CD4-positive, alpha-beta T cell treated with Interleukin-2 at 100 ng/mL for 4 hours (primary cell): Measurements from ENCODE around the gene RSPH1.

Experiments
- DNase-seq: peaks from one replicate; pipeline ENCODE4 v3.0.0-alpha.2; 2020; ENCODE audit warnings: low spot score

The RSPH1 gene

GRCh38 chr21:42513151-42513984 is 17.3 kb upstream of the RSPH1 start, which contains the start of gene SLC37A1:
Gene SLC37A1, plus strand, starts transcription at chr21:42513852. Its CDS starts 4,603 bp downstream, at chr21:42518455.
- DNase-seq = peak; percentile 23

DNA sequence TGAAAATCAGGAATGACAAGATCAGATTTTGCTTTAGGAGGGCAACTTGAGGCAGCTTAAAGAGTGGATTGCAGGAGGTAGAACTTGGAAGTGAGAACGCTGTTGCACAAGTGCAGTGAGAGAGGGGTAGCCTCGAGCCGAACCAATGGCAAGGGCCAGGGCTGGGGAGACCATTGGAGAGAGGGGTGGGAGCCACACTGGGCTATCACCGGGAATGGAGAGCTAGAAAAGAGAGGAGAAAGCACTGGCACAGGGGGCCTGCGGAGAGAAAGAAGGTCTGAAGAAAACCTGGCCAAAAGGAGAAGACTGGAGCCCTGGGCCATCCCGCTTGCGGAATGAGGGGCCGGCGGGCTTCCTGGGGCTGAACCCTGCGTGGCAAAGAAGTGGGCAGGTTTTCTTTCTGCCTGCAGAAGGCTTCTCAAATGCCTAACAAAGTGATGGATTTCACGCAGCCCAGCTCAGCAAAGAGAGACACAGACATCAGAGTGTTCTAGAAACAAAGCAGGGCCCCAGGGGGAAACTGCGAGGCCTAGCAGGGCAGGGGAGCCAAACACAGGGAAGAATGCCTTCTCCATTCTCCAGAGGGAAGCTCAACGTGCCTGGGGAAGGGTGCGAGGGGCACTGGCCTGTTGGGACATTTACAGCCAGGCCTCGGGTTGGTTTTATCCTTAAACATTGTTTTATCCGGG is 16.5 kb upstream of the RSPH1 start:
- no peak for DNase-seq

DNA sequence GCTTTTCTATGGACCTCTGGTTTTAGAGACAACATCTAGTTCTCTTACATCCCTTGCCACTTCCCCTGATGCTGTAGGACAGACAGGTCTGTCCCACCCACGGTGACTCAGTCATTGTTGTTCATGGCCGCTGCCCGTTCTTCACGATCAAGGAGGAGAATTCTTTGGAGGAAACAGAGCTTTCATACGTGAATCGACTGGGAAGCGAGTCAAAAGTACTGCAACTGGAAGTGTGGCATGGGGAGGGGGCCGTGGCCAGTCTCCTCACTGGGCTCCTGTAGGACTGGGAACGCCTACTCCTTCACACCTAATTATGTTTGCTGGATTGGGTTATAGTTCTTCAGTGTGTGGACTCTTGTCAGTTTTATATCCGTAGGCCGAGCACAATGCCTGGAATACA is 13.2 kb upstream of the RSPH1 start:
- no peak for DNase-seq

DNA sequence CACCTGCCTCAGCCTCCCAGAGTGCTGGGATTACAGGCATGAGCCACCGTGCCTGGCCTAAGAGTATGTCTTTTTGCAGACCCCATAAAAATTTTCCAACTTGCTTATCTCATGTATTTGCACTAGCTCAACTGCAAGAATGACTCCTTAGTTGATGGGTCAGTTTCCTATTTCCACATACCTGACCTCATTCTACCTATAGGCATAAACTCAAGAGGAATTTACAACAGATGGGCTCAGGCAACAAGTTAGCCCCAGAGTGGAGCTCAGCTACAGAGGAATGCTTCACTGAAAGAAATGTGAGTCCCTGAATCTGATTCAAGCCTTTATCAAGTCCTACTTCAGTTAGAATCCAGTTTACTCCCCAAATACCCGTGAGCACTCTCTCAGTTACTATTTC is 12.3 kb upstream of the RSPH1 start:
- no peak for DNase-seq

DNA sequence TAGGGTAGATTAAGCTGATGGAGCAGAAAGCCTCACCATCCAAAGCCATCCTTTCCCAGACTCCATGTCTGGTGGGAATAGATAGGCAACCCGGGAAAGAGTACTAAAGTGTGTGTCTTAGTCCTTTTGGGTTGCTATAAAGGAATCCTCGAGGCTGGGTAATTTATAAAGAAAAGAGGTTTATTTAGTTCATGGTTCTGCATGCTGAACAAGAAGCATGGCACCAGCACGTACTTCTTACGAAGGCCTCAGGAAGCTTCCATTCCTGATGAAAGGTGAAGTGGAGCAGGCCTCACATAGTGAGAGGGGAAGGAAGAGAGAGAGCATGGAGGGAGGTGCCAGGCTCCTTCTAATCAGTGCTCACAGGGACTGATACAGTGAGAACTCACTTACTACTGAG is 11.4 kb upstream of the RSPH1 start:
- no peak for DNase-seq

DNA sequence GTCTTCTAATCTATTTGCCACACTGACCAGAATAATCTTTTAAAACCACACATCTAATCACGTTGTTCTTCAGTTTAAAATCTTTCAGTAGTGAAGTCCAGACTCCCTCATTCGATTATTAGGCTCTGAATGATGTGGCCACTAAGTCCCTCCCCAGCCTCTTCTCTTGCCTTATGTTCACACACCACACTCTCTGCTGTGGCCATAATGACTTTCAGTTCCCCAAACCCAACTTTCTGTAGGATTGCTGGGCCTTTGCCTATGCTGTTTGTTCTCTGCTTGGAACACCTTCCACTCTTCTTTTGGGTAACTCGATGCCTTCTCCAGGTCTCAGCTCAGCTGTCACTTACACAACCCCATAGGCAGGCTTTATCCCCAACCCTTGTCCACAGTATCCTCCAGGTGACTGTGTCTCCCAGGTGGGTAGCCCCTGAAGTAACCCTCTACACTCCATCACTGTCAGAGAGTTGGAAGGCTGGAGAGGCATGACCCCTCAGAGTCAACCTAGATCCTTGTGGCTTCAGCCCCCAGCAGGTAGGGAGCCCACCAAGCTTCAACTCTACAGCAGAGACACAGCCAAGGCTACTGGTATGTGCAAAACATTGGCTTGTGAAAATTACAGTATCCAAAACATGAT is 9.2 kb upstream of the RSPH1 start:
- DNase-seq = no peak

- no peak for DNase-seq
Measured at GRCh38 chr21:42503711-42504110, 7.7 kb upstream of the RSPH1 start.

DNA sequence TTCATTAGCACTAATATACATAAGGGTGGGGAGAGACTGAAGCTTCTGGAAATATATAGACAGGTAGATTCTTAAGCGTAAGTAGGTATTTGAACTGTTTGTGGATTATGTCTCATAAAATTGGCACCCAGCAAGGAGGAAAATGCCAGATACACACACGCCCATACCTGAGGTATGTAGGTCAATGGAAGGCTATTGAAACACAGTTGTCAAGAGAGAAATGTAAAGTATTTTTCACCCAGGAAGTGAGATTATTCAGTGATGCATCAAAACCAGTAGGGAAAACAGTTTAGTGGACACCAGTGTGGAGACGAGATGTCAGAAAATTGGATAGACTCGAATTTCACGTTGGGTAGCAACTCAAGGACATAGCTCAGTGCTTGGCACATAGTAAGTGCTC is 4.7 kb upstream of the RSPH1 start:
- no peak for DNase-seq

DNA sequence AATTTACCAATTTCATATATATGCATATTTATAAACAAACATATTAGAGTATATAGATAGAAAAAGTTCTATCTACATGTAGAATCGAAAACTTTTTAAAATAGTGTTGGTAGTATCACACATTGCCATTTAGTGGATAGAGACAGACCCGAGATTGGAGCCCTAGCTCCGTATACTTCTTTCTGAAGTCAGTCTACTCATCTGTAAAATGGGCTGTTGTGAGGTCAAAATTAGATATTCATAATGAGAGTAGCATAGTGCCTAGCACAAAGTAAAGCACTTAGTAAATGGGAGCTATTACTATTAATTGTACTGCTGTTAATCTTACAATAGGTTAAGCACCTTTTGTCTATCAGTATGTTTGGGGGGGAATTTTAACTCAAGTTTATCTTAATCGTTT is 4.2 kb upstream of the RSPH1 start:
- no peak for DNase-seq

DNA sequence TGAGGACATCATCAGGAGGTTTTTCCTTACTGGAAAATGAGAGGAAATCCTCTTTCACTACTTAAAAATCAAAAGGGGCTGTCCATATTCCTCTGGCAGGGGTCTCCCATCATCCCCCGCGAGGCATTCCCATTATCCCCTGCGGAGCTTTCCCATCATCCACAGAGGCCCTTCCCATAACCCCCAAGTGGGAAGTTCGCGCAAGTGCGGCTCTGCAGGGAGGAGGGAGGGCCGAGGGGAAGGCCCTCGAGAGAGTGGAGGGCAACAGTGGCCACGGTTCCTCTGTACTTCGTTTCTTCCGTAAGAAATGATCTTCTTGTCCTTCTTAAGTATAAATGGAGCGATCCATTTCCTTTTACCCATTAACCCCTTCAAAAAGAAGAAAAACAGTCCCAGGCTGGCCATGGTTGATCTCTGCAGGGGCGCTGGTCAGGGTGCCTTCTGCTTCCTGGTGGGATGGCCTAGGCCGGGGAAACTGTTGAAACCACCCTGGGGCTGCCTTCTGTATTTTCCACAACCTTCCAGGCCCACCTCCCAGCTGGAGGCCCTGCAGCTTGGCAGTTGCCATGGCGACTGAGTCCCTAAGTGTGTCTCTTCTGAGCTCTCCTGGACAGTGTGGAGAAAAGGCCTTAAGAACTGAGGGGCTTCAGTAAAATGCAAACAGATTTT is 3.6 kb upstream of the RSPH1 start:
- DNase-seq = no peak

DNA sequence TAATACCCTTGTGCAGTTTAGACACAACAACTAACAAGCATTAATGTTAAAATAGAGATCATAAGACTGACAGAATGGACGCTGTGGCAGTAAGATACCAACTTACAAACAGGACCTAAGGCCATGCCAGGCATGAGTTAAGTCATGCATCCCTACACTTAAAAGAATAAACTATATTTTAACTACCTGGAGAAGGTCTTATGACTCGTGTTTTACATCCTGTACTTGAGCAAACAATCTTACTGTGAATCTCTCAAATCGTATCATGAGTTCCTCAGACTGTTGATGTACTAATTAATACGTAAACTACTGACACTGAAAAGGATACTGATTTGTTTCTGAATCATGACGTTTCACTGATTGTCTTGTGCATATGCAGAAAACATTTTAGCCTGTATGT is 2.0 kb upstream of the RSPH1 start:
- DNase-seq = no peak

DNA sequence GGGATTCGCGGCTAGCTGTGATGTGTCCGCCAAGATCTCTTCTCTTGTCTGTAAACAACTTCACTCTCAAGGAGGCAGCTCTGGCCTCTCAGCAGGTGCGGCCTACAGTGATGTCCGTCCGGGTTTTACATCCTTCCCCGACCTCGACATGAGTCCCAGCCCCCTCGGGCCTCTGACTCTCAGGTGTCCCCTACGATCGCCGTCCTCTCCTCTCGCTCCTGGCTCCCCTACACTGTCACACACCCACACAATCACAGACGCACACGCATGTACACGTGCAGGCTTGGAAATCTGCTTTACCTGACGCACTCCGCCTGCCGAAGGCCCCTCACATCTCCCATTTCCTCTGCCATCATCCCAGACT is 797 bp upstream of the RSPH1 start:
- no peak for DNase-seq

DNA sequence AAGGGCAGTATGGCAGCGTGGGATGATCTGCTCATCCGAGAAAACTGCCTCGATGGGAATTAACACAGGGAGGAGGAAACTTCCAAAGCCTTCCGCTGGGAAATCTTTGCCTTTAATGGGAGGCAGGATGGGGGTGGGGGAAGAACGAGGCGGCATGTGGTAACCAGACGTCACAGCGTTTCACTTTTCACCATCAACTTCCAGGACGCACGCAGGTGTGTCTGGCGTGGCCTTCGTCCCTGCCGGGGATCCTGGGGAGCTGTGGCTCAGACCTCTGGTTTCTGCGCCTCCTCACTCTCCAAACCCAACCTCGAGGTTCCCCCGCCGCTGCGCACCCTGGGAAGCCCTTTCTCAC is 282 bp downstream of the RSPH1 start:
- no peak for DNase-seq

DNA sequence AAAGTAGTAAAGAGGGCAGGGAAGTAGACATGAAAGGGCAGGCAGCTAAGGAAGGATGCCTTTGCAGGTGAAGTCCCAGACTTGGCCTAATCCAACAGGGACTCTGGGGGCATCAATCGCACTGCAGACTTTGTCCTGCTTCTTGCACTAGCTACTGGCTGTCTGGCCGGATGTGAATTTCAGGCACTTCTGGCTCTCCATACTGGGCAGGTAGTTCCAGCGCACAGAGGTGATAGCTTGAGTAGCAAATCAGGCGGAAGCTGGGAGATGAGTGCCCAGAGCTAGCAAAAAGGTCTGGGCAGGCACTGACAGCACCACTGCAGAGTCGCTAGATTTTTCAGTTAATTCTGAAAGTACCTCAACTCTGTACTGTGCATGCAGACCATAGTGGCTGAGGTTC is 997 bp downstream of the RSPH1 start:
- DNase-seq = no peak

GRCh38 chr21:42493109-42494060 is 2.6 kb downstream of the RSPH1 start:
- no peak for DNase-seq

GRCh38 chr21:42492201-42492600 is 3.8 kb downstream of the RSPH1 start:
- no peak for DNase-seq

GRCh38 chr21:42491328-42491727 is 4.7 kb downstream of the RSPH1 start:
- no peak for DNase-seq

DNA sequence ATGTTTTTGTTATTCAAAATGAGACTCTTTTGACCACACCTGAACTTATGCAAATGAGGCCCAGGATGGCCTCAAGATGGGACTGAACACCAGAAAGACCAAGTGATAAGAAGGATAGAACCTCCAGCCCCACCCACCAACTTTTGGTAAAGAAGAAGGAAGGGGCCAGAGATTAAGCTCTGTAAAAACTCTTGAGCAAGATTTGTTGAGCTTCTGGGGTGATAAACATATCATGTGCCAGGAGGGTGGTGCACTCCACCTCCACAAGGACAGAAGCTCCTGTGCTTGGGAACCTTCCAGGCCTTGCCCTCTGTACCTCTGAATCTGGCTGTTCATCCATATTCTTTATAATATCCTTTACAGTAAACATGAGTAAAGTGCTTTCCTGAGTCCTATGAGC is 5.3 kb downstream of the RSPH1 start:
- no peak for DNase-seq

DNA sequence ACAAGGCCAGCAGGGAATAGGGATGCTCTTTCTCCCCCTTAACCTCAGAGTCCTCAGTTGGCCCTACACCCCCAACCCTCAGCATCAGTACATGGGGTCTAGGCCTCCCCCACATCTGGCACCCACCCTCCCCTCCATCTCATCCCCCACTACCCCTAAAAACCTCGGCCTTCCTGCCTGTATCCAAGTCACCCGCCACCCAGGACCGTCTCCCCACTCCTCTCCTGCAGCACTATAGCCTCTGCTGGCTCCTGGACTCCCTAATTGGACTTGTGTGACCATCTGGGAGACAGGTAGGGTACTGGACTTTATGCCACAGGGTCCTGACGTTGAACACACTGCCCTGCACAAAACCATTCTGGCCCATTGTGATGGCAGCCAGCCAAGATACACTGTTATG is 6.0 kb downstream of the RSPH1 start:
- no peak for DNase-seq

GRCh38 chr21:42489006-42489563 is 6.9 kb downstream of the RSPH1 start:
- DNase-seq = no peak

- no peak for DNase-seq
Measured at GRCh38 chr21:42486531-42486930, 9.5 kb downstream of the RSPH1 start.
